Activated naive CD8-positive, alpha-beta T cell treated with anti-CD3 and anti-CD28 coated beads, Interleukin-2, amount 10 ng/mL, durations not matched to agents 7 days and 5 days (primary cell): ENCODE data around the gene TRAPPC2. TPM values are rescaled to one million over a fixed set of nuclear protein-coding genes. Genes with fewer than 3 reads are reported as not detected.
A peak's percentile ranks its signal among the peaks of the same experiment; 100 is the strongest.
"Not testable (repeated sequence)": the region's sequence is repeated elsewhere in the genome, so short reads cannot be mapped to it uniquely, and the experiment has no call there.

Source experiments
- ATAC-seq: fragments of 150-1000 bp; cut with Tn5 transposase; one replicate; pipeline ENCODE4 v1.10.0; 2021; ENCODE audit warnings: low read depth, moderate library complexity
- POLR2A ChIA-PET: fragments of 350-600 bp; sonication (Branson Sonifier 250); formaldehyde crosslinking; loops from one replicate; lab custom pipeline; 2021; ENCODE audit warnings: antibody characterized with exemption; lab: Charles Lee
- DNase-seq: peaks from one replicate; pipeline ENCODE4 v3.0.0; 2021
- H3K27ac Mint-ChIP-seq: one replicate; pipeline ENCODE4 v1.8.0; 2022; ENCODE audit warnings: mild to moderate bottlenecking, mixed read lengths
- H3K27me3 Mint-ChIP-seq: one replicate; pipeline ENCODE4 v1.8.0; 2022; ENCODE audit warnings: mild to moderate bottlenecking, moderate library complexity, mixed read lengths
- H3K36me3 Mint-ChIP-seq: one replicate; pipeline ENCODE4 v1.8.0; 2021; ENCODE audit warnings: mild to moderate bottlenecking, mixed read lengths
- H3K4me1 Mint-ChIP-seq: one replicate; pipeline ENCODE4 v1.8.0; 2021; ENCODE audit warnings: mixed read lengths
- H3K4me3 Mint-ChIP-seq: one replicate; pipeline ENCODE4 v1.8.0; 2022; ENCODE audit warnings: mild to moderate bottlenecking, moderate library complexity, mixed read lengths
- H3K9me3 Mint-ChIP-seq: one replicate; pipeline ENCODE4 v1.8.0; 2021; ENCODE audit warnings: mixed read lengths
- total RNA-seq, 2 experiments: library from RNA; stranded (reverse); gene quantifications; one replicate each; pipeline ENCODE4 v1.2.3, GENCODE V29; 2021

TRAPPC2 gene
- total RNA-seq, 2 experiments from 2014 or later = 29.9 to 33.0 TPM

DNA sequence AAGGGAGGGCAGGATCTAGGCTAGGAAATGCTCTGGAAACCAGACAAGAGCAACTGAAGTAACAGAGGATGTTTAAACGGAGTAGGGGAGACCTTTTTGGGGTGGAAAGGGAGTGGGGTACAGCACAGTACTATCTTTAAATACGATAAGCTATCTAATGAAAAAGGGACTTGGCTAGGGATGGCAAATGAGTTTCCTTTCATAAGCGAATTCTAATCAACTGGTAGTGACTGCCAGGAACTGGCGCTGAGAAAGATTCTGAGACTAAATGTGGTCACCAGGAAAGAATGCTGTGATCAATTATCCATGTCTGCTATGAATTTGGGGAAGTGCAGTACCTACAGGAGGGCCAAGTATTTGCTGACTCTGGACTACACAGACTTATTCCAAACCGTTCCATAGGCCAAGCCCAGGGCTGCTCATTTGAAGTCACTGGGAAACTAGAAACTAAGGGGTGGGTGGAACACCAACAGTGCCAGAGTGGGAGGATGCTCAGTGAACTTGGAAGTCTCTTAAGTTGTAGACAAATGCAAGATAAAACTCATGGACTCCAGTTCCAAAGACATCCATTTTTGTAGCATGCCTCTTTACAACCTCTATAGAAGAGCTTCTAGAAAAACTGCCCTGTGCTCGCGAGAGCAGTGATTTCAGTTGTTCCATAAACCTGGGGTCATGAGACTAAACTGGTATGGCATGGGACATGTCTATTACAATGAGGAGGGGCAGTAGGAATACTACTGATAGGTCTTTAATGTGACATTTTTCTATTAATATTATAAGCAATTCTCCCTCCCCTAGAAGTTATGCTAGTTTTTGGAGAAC lies 2.0 kb downstream of the TRAPPC2 start:
- POLR2A ChIA-PET = interaction anchor here (1.0 kb wide), 1 partner anchor 672 kb away, joined by 3 read pairs; no protein-coding TSS in a partner anchor
- no peak overlapping the region for H3K27ac Mint-ChIP-seq
- H3K4me1 Mint-ChIP-seq = peaks cover 25% of the 10 kb centered on the region
- DNase-seq (no peak), ATAC-seq (no peak)
- H3K27me3 Mint-ChIP-seq = no peaks in the 10 kb centered on the region
- H3K36me3 Mint-ChIP-seq = peaks cover 49% of the 10 kb centered on the region
- H3K4me3 Mint-ChIP-seq = peak overlapping the region; percentile 45
- no peaks in the 10 kb centered on the region for H3K9me3 Mint-ChIP-seq

DNA sequence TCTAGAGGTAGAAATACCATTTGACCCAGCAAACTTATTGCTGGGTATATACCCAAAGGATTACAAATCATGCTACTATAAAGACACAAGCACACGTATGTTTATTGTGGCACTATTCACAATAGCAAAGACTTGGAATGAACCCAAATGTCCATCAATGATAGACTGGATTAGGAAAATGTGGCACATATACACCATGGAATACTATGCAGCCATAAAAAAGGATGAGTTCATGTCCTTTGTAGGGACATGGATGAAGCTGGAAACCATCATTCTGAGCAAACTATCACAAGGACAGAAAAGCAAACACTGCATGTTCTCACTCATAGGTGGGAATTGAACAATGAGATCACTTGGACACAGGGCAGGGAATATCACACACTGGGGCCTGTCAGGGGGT lies 3.9 kb downstream of the TRAPPC2 start:
- H3K36me3 Mint-ChIP-seq = peaks cover 63% of the 10 kb centered on the region
- DNase-seq, H3K27me3 Mint-ChIP-seq, POLR2A ChIA-PET, H3K9me3 Mint-ChIP-seq, ATAC-seq, H3K4me3 Mint-ChIP-seq, H3K27ac Mint-ChIP-seq: not testable (repeated sequence)
- H3K4me1 Mint-ChIP-seq = peaks cover 33% of the 10 kb centered on the region

DNA sequence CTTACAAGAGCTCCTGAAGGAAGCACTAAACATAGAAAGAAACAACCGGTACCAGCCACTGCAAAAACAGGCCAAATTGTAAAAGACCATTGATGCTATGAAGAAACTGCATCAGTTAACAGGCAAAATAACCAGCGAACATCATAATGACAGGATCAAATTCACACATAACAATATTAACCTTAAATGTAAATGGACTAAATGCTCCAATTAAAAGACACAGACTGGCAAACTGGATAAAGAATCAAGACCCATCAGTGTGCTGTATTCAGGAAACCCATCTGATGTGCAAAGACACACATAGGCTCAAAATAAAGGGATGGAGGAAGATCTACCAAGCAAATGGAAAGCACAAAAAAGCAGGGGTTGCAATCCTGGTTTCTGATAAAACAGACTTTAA lies 7.8 kb downstream of the TRAPPC2 start:
- POLR2A ChIA-PET = interaction anchor here (2.1 kb wide), 1 partner anchor 8 kb away, joined by 7 read pairs; the partner anchor contains the start of genes OFD1 and TRAPPC2
- not testable (repeated sequence) for H3K4me3 Mint-ChIP-seq, H3K27me3 Mint-ChIP-seq, DNase-seq, H3K9me3 Mint-ChIP-seq, ATAC-seq
- peak overlapping the region; percentile 21 for H3K27ac Mint-ChIP-seq
- peaks cover 72% of the 10 kb centered on the region for H3K36me3 Mint-ChIP-seq
- peaks cover 27% of the 10 kb centered on the region for H3K4me1 Mint-ChIP-seq

DNA sequence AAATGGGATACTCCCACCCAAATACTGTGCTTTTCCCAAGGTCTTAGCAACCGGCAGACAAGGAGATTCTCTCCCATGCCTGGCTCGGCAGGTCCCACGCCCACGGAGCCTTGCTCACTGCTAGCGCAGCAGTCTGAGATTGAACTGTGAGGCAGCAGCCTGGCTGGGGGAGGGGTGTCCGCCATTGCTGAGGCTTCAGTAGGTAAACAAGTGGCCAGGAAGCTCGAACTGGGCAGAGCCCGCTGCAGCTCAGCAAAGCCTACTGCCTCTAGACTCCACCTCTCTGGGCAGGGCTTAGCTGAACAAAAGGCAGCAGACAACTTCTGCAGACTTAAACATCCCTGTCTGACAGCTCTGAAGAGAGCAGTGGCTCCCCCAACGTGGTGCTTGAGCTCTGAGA lies 9.5 kb downstream of the TRAPPC2 start:
- Mint-ChIP-seq H3K27ac (peak overlapping the region; percentile 30), H3K36me3 (peaks cover 61% of the 10 kb centered on the region), H3K4me1 (peaks cover 25% of the 10 kb centered on the region)
- H3K4me3 Mint-ChIP-seq, ATAC-seq, H3K9me3 Mint-ChIP-seq, H3K27me3 Mint-ChIP-seq, DNase-seq: not testable (repeated sequence)
- POLR2A ChIA-PET = interaction anchor here (2.1 kb wide), 1 partner anchor 10 kb away, joined by 7 read pairs; the partner anchor contains the start of genes OFD1 and TRAPPC2

DNA sequence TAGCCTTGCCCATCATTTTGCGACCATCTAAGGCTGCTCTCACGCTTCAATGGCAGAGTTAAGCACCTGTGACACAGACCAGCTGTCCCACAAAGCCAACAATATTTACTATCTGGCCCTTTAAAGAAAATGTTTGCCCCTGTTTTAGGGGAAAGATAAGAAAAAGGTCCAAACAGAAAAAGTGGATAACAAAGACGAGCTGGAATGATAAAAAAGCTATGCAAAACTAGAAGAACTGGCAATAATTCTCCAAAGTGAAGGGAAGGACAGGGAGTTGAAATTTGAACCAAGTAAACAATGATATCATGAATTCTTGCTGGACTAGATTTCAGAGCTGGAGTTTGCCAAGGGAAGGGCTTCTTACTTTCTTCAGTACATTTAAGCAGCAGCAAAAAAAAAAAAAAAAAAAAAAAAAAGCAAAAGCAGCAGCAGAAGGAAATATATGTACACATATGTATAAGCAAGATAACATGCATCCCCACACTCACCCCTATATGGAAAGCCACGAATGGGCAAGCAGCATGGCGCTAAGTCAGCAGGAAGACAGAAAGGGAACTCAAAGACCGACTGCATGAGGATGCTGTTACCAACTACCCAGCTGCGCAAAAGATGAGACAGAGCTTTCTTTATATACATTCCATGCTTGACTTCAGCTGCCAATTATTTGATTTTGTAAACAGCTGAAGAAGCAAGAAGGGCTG lies 12.5 kb downstream of the TRAPPC2 start:
- POLR2A ChIA-PET = interaction anchor here (0.7 to 1.3 kb wide), 2 partner anchors 13 to 307 kb away, joined by 7 to 10 read pairs; partner anchors contain the start of genes OFD1 and TRAPPC2
- peaks cover 46% of the 10 kb centered on the region for H3K36me3 Mint-ChIP-seq
- no peak overlapping the region for H3K4me3 Mint-ChIP-seq
- no peak for DNase-seq
- ATAC-seq = no peak
- H3K27me3 Mint-ChIP-seq = no peaks in the 10 kb centered on the region
- peaks cover 32% of the 10 kb centered on the region for H3K4me1 Mint-ChIP-seq
- peak overlapping the region; percentile 48 for H3K27ac Mint-ChIP-seq
- H3K9me3 Mint-ChIP-seq = peaks cover 2% of the 10 kb centered on the region

DNA sequence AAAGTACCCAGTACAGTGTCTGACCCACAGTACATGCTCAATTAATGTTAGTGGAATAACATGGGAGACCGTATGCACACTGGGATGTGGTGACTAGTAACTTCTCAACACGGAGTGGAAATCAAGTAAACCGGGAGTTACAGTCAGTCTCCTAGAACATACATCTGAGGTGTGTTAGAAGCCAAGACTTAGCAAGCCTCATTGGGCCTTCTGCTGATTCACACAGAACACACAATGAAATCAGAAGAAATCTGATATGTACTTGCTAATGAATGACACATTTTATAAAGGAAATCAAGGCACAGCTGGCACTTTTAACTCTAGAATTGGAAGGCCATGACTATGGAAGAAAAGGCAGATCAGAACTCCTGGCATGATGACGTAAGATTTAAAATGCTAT lies 13.0 kb downstream of the TRAPPC2 start:
- H3K4me1 Mint-ChIP-seq = peaks cover 28% of the 10 kb centered on the region
- H3K27ac Mint-ChIP-seq = no peak overlapping the region
- POLR2A ChIA-PET = interaction anchor here (0.7 to 1.3 kb wide), 2 partner anchors 13 to 307 kb away, joined by 7 to 10 read pairs; partner anchors contain the start of genes OFD1 and TRAPPC2
- no peak for DNase-seq
- ATAC-seq = no peak
- H3K36me3 Mint-ChIP-seq = peaks cover 42% of the 10 kb centered on the region
- H3K4me3 Mint-ChIP-seq = no peak overlapping the region
- H3K27me3 Mint-ChIP-seq = no peaks in the 10 kb centered on the region
- H3K9me3 Mint-ChIP-seq = peaks cover 2% of the 10 kb centered on the region

DNA sequence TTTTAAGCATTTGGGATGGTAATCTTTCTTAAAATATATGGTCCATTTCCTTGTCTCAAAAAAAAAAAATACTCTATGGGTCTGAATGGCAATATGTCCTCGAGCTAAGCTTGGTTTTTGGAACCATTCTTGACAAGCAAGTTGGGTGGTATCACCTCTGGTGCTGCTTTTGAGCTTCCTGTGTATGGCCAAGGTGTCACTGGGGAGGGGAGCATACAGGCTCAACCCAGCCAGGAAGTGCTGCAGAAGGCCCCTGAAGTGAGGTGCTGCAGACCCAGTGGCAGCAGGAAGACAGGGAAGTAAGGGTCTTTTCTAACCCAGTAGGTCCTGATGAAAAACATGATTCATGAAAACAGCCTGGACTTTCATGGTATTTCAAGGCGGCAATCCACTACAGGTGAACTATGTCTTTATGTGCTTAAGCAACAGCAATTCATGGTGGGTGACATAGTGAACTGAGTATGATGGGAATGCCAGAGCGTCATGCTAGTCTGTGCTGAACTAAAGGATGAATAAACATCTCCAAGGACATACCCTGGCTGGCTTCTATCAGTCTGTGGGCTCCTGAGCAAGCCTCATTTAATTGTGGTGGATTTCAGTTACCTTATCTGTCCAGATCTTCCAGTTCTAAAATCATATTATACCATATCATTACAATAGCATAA lies 15.1 kb downstream of the TRAPPC2 start:
- Mint-ChIP-seq H3K4me1 (peaks cover 18% of the 10 kb centered on the region), H3K36me3 (peaks cover 34% of the 10 kb centered on the region), H3K27me3 (no peaks in the 10 kb centered on the region), H3K27ac (peak overlapping the region; percentile 87), H3K9me3 (peaks cover 2% of the 10 kb centered on the region), H3K4me3 (peak overlapping the region; percentile 22)
- ATAC-seq (peak; percentile 89), DNase-seq (no peak)
- POLR2A ChIA-PET = interaction anchor here (0.5 to 1.1 kb wide), 3 partner anchors 15 to 310 kb away, joined by 3 to 4 read pairs (median 3); partner anchors contain the start of genes GEMIN8, OFD1 and TRAPPC2

DNA sequence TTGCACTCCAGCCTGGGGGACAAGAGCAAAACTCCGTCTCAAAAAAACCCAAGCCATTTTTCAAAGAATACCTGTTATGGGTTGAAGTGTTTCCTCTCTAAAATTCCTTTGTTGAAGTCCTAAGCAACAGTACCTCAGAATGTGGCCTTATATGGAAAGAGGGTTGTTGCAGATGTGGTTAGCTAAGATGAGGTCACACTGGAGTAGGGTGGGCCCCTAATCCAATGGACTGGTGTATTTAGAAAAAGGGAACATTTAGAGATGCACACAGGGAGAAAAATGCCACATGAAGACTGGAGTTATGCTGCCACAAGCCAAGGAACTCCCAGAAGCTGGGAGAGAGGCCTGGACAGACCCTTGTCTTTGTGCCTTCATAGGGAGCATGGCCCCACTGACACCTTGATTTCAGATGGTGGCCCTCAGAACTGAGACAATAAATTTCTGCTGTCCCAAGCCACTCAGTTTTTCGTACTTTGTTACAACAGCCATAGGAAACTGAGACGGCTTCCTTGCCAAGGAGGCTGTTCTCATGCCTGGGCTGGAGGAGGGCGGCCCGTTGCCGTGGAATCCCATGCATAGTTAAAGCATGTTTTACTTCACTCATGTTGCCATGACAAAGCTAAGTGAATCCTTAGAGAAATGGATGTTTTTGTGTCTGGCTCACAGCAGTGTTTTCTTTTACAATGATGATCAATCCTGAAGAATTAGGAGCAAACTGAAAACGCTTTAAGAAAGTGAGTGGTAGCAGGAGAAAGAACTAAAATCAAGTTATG lies 16.5 kb downstream of the TRAPPC2 start:
- ATAC-seq (no peak), DNase-seq (no peak)
- Mint-ChIP-seq H3K4me3 (no peak overlapping the region), H3K27ac (peak overlapping the region; percentile 70), H3K9me3 (no peaks in the 10 kb centered on the region), H3K4me1 (peaks cover 14% of the 10 kb centered on the region), H3K27me3 (no peaks in the 10 kb centered on the region), H3K36me3 (peaks cover 21% of the 10 kb centered on the region)
- POLR2A ChIA-PET = no interaction called here

DNA sequence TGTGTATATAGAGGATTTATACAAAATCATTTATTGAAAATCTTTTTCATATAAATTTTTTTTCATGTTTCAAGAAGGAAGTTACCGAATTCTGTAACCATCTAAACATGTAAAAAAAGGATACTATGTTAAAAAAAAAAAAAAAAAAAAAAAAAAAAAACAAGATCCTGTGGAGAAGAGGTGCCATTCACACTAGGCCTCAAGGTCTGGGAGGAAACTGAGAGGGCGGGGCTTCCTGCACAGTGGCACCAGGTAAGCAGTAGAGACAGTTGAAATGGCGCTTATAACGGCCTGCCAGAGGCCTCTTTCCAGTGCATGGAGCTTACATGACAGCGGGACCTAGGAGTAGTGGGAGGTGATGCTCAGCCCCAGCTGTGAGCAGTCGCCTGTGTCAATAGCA lies 17.5 kb downstream of the TRAPPC2 start:
- POLR2A ChIA-PET = no interaction called here
- DNase-seq (peak; percentile 31), ATAC-seq (peak; percentile 54)
- Mint-ChIP-seq H3K4me1 (peaks cover 13% of the 10 kb centered on the region), H3K27me3 (no peaks in the 10 kb centered on the region), H3K9me3 (no peaks in the 10 kb centered on the region), H3K4me3 (no peak overlapping the region), H3K36me3 (peaks cover 20% of the 10 kb centered on the region), H3K27ac (peak overlapping the region; percentile 77)

DNA sequence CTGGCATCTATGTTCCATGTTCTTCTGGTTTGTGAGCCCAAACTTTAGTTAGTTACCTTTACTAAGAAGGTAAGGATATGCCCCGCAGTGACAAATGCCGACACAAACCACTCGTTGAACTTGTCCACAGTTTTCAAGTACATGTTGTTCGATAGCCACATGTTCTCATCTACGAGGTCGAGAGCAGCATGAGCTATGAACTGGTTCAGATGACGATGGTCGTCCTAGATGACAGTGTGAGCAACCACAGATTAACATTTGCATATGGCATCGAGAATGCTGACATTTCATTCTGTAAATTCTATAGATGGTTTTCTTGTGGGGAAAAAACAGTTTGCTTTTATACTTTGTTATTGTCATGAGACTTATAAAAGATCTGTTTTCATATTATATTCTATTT lies 18.0 kb downstream of the TRAPPC2 start:
- H3K27me3 Mint-ChIP-seq = no peaks in the 10 kb centered on the region
- H3K27ac Mint-ChIP-seq = no peak overlapping the region
- ATAC-seq (no peak), DNase-seq (no peak)
- H3K4me1 Mint-ChIP-seq = peaks cover 13% of the 10 kb centered on the region
- POLR2A ChIA-PET = interaction anchor here (1.0 kb wide), 1 partner anchor 18 kb away, joined by 3 read pairs; the partner anchor contains the start of genes OFD1 and TRAPPC2
- peaks cover 20% of the 10 kb centered on the region for H3K36me3 Mint-ChIP-seq
- no peaks in the 10 kb centered on the region for H3K9me3 Mint-ChIP-seq
- H3K4me3 Mint-ChIP-seq = no peak overlapping the region

DNA sequence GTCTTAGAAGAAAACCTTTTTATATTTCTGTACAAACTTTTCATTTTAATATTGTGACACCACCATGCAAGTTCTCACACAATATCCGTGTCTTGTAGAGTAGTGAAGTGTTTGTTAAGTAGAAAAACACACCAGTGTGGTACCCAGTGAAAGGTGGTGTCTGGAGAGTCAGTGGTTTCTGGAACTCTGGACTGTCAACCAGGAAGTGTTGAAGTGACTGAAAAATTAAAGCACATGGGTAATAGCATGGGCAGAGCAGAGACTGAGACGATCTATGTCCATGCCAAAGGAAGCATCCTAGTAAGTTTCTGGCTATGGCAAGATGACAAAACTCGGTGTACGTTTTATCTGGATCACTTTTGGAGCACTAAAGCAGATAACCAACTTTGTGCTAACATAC lies 23.3 kb downstream of the TRAPPC2 start:
- POLR2A ChIA-PET = no interaction called here
- DNase-seq = no peak
- no peak overlapping the region for H3K4me3 Mint-ChIP-seq
- H3K4me1 Mint-ChIP-seq = no peaks in the 10 kb centered on the region
- no peak for ATAC-seq
- H3K27ac Mint-ChIP-seq = no peak overlapping the region
- H3K36me3 Mint-ChIP-seq = peaks cover 19% of the 10 kb centered on the region
- no peaks in the 10 kb centered on the region for H3K9me3 Mint-ChIP-seq
- no peaks in the 10 kb centered on the region for H3K27me3 Mint-ChIP-seq

DNA sequence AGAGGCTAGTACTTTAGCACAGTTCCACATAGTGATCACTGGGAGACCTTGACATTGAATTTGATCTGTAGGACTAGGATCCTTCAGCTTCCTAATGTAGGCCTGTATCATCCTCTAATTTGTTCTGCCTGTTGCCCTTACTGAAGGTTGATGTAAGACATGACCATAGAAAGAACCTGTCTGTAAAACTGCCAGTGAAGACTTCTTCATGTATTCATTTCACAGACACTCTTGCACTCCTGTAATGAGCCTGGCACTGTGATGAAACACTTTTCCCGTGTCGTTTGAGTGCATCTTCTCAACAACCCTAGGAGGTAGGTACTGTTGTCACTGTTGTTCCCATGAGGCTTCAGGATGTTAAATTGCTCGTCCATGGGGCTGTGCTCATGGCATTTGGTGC lies 30.8 kb downstream of the TRAPPC2 start:
- Mint-ChIP-seq H3K4me3 (no peak overlapping the region), H3K4me1 (peaks cover 21% of the 10 kb centered on the region), H3K27me3 (no peaks in the 10 kb centered on the region), H3K9me3 (no peaks in the 10 kb centered on the region), H3K27ac (no peak overlapping the region), H3K36me3 (peaks cover 15% of the 10 kb centered on the region)
- DNase-seq (no peak), ATAC-seq (no peak)
- POLR2A ChIA-PET = no interaction called here
